Parathyroid adenoma (tissue), 2 donors: ENCODE results near the gene RGS8.

Experiments used
- H2AFZ ChIP-seq: fragments of 300-600 bp; sonication (generic); one replicate; pipeline ENCODE4 v1.7.0; 2017; ENCODE audit warnings: antibody characterized with exemption, mild to moderate bottlenecking
- H3K27ac ChIP-seq: fragments of 300-600 bp; sonication (generic); one replicate; pipeline ENCODE4 v1.7.0; 2017
- H3K27me3 ChIP-seq: fragments of 300-600 bp; sonication (generic); one replicate; pipeline ENCODE4 v1.7.0; 2017; ENCODE audit warnings: low read length; ENCODE audit not compliant: control insufficient read depth, insufficient read depth
- H3K36me3 ChIP-seq: fragments of 300-600 bp; sonication (generic); one replicate; pipeline ENCODE4 v1.7.0; 2017; ENCODE audit warnings: low read length; ENCODE audit not compliant: control insufficient read depth, insufficient read depth
- H3K4me1 ChIP-seq: fragments of 300-600 bp; sonication (generic); one replicate; pipeline ENCODE4 v1.7.0; 2017; ENCODE audit warnings: control low read depth
- H3K4me2 ChIP-seq: fragments of 300-600 bp; sonication (generic); one replicate; pipeline ENCODE4 v1.7.0; 2017; ENCODE audit warnings: low read length
- H3K4me3 ChIP-seq: fragments of 300-600 bp; sonication (generic); one replicate; pipeline ENCODE4 v1.7.0; 2017; ENCODE audit warnings: low read depth, low read length
- H3K79me2 ChIP-seq: fragments of 300-600 bp; sonication (generic); one replicate; pipeline ENCODE4 v1.7.0; 2017; ENCODE audit warnings: control low read depth
- H3K9ac ChIP-seq: fragments of 300-600 bp; sonication (generic); one replicate; pipeline ENCODE4 v1.7.0; 2017; ENCODE audit warnings: mild to moderate bottlenecking
- H3K9me3 ChIP-seq: fragments of 300-600 bp; sonication (generic); one replicate; pipeline ENCODE4 v1.7.0; 2017; ENCODE audit warnings: low read length; ENCODE audit not compliant: control insufficient read depth
- TF ChIP-seq, protein P1 (sequence below): fragments of 300-600 bp; sonication (generic); IDR thresholded peaks from one replicate; pipeline ENCODE4 v1.7.0; 2017; ENCODE audit warnings: antibody characterized with exemption, mild to moderate bottlenecking
- donor health status: primary hyperparathyroidism.

Gene RGS8

DNA sequence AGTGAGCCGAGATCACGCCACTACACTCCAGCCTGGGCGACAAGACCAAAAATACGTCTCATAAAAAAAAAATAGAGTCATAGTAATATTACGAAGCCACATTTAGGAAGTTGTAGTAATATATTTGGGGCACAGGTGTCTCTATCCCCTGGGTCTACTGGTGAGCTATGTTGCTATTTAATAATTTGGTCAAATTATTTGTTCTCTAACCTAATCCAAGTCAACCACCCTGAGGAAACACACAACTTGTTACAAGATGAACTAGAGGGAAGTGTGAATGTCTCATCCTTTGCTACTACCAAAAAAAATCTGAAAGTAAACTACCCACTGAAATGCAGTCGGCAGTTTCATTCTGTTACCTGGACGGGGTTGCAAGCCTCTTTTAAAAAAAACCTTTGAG, 35.3 kb downstream of the RGS8 start:
- Histone ChIP-seq H3K9ac (no peak overlapping the region), H3K27ac (no peak overlapping the region), H3K27me3 (no peaks in the 10 kb centered on the region), H3K4me1 (no peaks in the 10 kb centered on the region), H3K9me3 (no peaks in the 10 kb centered on the region), H3K36me3 (no peaks in the 10 kb centered on the region), H3K4me3 (no peak overlapping the region), H3K79me2 (no peaks in the 10 kb centered on the region), H3K4me2 (no peak overlapping the region), H2AFZ (no peak overlapping the region)
- TF ChIP-seq, protein P1, sequence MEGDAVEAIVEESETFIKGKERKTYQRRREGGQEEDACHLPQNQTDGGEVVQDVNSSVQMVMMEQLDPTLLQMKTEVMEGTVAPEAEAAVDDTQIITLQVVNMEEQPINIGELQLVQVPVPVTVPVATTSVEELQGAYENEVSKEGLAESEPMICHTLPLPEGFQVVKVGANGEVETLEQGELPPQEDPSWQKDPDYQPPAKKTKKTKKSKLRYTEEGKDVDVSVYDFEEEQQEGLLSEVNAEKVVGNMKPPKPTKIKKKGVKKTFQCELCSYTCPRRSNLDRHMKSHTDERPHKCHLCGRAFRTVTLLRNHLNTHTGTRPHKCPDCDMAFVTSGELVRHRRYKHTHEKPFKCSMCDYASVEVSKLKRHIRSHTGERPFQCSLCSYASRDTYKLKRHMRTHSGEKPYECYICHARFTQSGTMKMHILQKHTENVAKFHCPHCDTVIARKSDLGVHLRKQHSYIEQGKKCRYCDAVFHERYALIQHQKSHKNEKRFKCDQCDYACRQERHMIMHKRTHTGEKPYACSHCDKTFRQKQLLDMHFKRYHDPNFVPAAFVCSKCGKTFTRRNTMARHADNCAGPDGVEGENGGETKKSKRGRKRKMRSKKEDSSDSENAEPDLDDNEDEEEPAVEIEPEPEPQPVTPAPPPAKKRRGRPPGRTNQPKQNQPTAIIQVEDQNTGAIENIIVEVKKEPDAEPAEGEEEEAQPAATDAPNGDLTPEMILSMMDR = no peak

DNA sequence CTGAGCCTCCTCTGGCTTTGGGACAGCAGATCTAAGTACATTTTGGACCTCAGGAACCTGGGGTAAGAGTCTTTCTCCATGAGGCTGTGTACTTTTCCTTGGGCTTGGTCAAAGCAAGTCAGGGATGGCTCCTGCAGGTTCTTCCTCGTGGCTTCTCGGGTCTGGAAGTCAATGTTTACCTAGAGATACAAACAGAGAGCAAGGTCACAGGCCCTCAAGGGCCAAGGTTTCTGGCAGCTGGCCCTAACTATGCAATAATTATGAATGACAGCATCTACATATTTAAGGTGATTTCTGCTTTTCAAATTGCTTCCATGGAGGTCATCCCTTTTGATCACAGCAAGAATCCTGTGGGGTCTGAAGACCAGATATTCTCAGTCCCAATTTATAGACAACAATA, 37.6 kb downstream of the RGS8 start:
- H3K27ac ChIP-seq = no peak overlapping the region
- H3K9me3 ChIP-seq = no peaks in the 10 kb centered on the region
- no peaks in the 10 kb centered on the region for H3K4me1 ChIP-seq
- H2AFZ ChIP-seq = no peak overlapping the region
- H3K4me2 ChIP-seq = no peak overlapping the region
- H3K9ac ChIP-seq = no peak overlapping the region
- H3K4me3 ChIP-seq = no peak overlapping the region
- TF ChIP-seq, protein P1 = no peak
- no peaks in the 10 kb centered on the region for H3K79me2 ChIP-seq
- no peaks in the 10 kb centered on the region for H3K27me3 ChIP-seq
- no peaks in the 10 kb centered on the region for H3K36me3 ChIP-seq

DNA sequence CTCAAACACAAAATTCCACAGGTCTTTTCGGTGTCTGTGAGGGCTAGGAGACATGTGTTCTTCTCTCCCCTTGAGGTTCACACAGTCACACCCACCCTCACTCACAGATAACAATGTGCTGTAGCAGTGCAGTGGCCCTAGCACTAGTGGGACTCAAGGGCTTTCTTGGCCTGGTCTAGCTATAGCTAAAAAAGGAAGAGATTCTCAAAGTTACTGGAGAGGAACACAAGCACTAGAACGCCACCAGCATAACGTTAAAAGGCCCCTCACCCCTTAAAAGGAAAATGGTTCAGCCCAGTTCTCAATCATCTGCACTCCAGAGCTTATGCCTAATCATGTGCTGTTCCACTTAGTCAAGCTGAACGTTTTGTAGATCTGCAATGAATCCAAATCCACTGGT, 39.5 kb downstream of the RGS8 start:
- H3K27me3 ChIP-seq = no peaks in the 10 kb centered on the region
- TF ChIP-seq, protein P1 = no peak
- no peaks in the 10 kb centered on the region for H3K36me3 ChIP-seq
- no peak overlapping the region for H3K4me3 ChIP-seq
- no peak overlapping the region for H3K27ac ChIP-seq
- H3K4me2 ChIP-seq = no peak overlapping the region
- H3K9ac ChIP-seq = no peak overlapping the region
- H2AFZ ChIP-seq = no peak overlapping the region
- H3K9me3 ChIP-seq = no peaks in the 10 kb centered on the region
- H3K79me2 ChIP-seq = no peaks in the 10 kb centered on the region
- H3K4me1 ChIP-seq = no peaks in the 10 kb centered on the region

DNA sequence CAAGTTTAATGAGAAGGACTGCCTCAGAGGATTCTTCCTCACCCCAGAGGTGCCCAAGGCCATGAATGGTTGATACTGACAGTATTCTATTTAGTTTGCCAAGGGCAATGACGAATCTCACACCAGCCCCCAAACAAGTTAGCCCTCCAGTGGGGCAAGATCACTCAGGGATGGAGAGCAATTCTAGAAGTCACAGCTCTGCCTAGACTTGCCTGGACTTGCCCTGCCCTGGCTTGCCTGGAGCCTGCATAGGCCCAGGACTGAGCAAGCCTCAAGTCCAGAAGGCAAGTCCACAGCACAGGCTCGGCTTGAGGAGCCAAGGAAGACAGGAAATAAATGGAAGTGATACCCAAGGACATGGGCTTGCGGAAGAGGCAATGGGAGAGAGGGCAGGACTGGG, 40.7 kb downstream of the RGS8 start:
- H3K4me3 ChIP-seq = no peak overlapping the region

DNA sequence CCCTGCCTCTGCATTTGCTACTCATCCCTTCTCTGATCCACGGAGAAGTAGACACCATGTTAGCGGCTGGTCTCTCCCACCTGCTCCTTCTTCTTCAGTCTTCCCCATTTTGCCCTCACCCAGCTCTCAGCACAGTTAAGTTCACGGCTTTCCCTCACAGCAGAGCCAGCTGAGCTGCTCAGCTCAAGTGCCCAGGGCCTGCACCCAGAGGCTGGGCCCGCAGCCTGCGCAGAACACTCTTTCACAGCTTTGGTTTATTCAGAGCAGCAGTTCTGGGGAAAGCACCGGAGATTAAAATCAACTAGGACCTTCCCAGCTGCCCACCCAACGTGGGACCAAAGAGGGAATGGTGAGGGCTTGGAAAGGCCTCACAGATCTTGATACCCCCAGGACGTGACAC, 41.9 kb downstream of the RGS8 start:
- no peak overlapping the region for H3K4me2 ChIP-seq
- H3K4me1 ChIP-seq = no peaks in the 10 kb centered on the region
- no peak overlapping the region for H3K4me3 ChIP-seq
- no peak overlapping the region for H2AFZ ChIP-seq
- TF ChIP-seq, protein P1 = no peak
- H3K79me2 ChIP-seq = no peaks in the 10 kb centered on the region
- no peak overlapping the region for H3K27ac ChIP-seq
- H3K9ac ChIP-seq = no peak overlapping the region
- H3K9me3 ChIP-seq = no peaks in the 10 kb centered on the region
- H3K36me3 ChIP-seq = no peaks in the 10 kb centered on the region
- H3K27me3 ChIP-seq = no peaks in the 10 kb centered on the region

More for the DNA sequence above, 40.7 kb downstream of the RGS8 start:
- Histone ChIP-seq H3K9me3 (no peaks in the 10 kb centered on the region), H3K9ac (no peak overlapping the region), H2AFZ (no peak overlapping the region), H3K36me3 (no peaks in the 10 kb centered on the region), H3K27ac (no peak overlapping the region), H3K4me2 (no peak overlapping the region), H3K4me1 (no peaks in the 10 kb centered on the region), H3K79me2 (no peaks in the 10 kb centered on the region), H3K27me3 (no peaks in the 10 kb centered on the region)
- TF ChIP-seq, protein P1 = no peak
